NCI-H2171 (cell line): ENCODE data around the gene SCARB1.
"Not testable (repeated sequence)": the region's sequence is repeated elsewhere in the genome, so short reads cannot be mapped to it uniquely, and the experiment has no call there.

Experiments
- DNase-seq: peaks from one replicate; lab custom pipeline; 2025; lab: John Stamatoyannopoulos, UW

The SCARB1 gene

DNA sequence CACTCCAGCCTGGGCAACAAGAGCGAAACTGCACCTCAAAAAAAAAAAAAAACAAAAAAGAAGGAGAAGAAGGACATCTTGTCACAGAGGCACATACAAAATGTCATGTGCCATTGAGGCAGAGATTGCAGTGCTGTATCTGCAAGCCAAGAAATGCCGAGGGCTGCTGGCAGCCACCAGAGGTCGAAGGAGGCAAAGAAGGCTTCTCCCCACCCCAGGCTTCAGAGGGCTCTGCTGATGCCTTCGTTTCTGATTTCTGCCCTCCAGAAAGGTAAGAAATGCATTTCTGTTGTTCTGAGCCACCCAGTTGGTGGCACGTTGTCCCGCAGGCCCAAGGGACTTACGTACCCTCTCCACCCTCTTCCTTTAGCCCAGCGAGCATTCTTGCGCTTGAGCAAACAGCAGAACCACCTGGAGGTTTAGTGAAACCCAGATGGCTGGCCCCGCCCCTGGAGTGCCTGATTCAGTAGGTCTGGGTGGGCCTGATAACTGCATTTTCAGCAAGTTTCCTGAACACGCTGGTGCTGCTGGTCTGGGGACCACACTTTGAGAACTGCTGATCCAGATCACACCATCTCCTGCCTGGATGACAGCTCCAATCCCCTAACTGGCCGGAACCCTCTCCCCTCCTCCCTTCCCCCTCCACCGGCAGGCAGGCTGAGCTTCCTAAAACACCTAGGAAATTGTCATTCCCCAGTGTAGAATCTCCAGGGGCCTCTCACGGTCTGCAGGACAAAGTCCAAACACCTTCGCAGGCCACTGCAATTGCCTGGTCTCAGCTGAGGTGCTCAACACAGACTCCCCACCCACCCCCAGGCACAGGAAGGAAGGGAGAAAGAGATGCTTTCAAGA, 21.1 kb upstream of the SCARB1 start:
- peak; percentile 84 for DNase-seq

DNA sequence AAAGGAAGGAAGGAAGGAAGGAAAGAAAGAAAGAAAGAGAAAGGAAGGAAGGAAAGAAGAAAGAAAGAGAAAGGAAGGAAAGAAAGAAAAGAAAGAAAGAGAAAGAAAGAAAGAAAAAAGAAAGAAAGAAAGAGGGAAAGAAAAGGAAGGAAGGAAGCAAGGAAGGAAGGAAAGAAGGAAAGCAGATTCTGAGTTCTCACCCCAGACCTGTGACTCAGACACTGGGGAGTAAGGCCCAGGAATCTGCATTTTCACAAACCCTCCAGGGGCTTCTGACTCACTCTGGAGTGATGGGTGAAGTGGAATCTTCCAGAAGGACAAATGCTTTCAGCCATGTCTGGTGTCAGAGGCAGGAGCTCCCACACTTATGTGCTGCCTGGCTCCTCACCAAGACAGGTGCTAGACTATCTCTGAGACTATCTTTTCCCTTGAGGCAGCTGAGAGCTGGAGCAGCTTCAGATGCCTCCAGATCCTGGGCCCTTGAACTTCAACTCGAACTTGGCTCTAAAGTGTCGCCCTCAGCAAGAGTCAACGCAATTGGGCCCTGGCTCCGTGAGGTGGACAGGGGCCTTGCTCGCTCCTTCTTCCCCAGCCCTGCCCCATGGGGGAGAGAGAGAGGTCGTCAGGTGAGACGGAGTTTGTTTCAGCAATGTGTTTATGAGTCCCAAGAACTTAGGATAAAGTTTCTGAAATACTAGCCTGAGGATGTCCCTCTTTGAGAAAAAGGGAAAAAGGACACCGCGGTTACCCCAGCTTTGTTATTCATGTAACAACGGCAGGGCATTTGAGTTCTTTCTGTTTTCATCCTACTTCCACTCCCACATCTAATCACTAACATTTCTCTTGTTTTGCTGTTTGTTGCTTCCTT, 19.8 kb upstream of the SCARB1 start:
- no peak for DNase-seq

DNA sequence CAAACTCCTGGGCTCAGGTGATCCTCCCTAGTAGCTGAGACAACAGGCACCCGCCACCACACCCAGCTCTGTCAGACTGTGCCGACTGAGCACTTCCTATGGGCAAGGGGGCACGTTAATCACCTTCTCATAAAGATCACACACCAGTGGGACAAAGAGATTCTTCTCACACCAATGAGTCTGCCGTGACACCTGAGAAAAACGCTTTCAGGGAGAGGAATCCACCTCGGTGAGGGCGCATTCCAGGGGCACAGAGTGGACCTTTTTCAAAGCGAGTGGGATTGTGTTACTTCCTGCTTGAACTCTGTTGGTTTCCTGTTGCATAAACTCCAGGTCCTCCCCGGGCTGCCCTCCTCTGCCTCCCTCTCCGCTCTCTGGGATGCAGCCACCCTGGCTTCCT, 17.5 kb upstream of the SCARB1 start:
- DNase-seq = no peak

DNA sequence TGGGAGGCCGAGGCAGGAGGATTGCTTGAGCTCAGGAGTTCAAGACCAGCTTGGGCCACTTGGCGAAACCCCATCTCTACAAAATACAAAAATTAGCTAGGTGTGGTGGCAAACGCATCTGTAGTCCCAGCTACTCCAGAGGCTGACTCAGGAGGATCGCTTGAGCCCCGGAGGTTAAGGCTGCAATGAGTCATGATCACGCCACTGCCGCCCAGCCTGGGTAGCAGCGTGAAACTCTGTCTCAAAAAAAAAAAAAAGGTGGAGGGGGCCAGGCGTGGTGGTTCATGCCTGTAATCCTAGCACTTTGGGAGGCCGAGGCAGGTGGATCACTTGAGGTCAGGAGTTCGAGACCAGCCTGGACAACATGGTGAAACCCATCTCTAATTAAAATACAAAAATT, 16.7 kb upstream of the SCARB1 start:
- not testable (repeated sequence) for DNase-seq

DNA sequence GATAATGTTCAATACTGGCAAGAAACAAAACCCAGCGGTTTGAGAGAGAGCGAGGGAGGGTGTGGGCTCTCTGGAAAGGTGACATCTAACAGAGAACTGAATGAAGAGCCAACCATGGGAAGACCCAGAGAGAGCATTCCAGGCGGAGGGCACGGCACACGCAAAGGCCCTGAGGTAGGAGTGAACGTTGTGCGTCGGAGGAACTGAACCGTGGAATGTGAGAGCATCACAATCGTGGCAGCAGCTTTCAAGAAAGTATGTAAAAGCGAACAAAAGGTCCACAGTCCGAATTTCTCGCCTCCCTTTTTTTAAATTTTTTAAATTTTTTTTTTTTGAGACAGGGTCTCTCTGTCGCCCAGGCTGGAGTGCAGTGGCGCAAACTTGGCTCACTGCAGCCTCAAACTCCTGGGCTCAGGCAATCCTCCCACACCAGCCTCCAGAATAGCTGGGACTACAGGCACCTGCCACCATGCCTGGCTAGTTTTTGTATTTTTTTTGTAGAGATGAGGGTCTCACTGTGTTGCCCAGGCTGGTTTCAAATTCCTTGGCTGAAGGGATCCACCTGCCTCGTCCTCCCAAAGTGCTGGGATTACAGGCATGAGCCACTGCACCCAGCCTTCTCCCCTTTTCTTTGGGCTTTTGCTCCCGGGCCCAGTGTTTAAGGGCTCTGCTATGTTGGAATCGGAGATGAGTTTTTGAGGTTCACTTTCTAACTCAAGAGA, 15.3 kb upstream of the SCARB1 start:
- DNase-seq = no peak

DNA sequence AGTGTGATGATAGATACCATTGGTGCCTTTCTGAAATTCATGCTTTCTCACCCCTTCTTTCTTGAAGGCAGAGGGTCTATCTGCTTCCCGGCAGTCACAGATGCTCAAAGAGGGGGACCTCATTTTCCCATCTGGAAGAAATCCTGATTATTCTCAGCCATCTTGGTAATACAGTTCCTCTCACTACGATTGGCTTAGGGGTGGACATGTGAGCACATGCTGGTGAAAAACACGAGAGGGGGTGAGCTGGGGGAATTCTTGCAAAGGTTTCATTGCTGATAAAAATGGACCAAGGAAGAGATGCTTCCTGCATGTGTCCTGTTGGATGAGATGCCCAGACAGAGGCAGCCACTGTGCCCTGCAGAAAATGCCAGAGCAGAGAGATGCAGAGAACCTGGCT, 13.8 kb upstream of the SCARB1 start:
- DNase-seq = no peak

DNA sequence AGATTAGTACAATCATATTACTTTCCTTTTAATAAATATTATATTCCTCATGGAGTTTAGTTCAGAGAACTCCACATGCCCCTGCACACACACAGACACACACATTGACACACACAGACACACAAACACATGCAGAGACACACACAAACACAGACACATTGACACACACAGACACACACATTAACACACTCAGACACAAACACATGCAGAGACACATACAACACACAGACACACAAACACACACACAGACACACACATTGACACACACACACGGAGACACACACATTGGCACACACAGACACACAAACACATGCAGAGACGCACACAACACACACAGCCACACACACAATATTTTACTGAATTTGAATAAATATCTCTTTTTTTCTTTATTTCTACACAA, 12.5 kb upstream of the SCARB1 start:
- DNase-seq = no peak

GRCh38 chr12:124875803-124876132, 12.1 kb upstream of the SCARB1 start:
- DNase-seq = no peak

GRCh38 chr12:124874988-124875802, 11.5 kb upstream of the SCARB1 start:
- DNase-seq = no peak

DNA sequence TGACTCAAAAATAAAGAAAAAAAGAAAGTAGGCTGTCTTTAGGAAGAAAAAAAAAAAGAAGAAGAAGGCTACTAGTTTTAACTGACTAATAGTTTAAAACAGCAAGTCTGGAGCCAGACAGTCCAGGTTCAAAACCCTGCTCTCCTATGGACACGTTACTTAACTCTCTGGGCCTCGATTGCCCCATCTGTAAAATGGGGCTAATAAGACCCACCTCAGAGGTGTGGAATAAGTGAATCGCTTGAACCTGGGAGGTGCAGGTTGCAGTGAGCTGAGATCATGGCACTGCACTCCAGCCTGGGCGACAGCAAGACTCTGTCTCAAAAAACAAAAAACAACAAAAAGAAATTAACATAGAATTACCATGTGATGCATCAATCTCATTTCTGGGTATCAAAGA, 10.5 kb upstream of the SCARB1 start:
- no peak for DNase-seq

DNA sequence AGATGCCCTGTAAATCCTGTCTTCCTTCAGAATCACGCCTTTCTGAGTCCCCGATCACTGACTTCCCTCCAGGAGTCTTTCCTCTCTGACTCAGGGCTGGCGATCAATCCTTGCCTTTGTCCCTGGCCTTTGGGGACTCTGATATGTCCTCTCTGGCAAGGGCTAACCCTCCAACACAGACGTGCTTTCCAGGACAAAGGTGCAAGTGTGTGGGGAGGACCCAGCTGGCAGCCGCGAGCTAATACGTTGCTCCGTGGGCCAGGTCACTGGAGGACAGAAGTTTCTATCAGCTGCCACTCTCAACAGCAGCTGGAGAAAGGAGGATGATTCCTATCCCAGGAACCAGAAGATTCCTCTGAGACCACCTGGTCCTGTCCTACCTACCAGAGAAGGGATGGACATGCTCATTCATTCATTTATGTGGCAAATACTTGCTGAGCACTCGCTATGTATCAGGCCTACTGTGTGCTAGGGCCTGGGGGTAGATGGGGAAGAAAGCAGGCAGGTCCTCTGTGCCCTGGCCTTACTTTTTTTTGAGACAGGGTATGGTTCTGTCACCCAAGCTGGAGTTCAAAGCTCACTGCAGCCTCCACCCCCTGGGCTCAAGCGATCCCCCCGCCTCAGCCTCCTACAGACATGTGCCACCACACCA, 8.5 kb upstream of the SCARB1 start:
- no peak for DNase-seq

- no peak for DNase-seq
These were observed 7.6 kb upstream of the SCARB1 start for GRCh38 chr12:124871297-124871696.

DNA sequence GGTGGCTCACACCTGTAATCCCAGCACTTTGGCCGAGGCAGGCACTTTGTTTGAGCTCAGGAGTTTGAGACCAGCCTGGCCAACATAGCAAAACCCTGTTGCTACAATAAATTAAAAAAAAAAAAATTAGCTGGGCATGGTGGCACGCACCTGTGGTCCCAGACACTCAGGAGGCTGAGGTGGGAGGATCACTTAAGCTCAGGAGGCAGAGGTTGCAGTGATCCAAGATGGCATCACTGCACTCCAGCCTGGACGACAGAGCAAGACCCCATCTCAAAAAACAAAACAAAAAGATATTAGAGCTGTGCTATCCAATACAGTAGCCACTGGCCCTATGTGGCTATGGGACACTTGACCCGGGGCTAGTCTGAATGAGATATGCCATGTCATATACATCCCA, 6.9 kb upstream of the SCARB1 start:
- DNase-seq = no peak

DNA sequence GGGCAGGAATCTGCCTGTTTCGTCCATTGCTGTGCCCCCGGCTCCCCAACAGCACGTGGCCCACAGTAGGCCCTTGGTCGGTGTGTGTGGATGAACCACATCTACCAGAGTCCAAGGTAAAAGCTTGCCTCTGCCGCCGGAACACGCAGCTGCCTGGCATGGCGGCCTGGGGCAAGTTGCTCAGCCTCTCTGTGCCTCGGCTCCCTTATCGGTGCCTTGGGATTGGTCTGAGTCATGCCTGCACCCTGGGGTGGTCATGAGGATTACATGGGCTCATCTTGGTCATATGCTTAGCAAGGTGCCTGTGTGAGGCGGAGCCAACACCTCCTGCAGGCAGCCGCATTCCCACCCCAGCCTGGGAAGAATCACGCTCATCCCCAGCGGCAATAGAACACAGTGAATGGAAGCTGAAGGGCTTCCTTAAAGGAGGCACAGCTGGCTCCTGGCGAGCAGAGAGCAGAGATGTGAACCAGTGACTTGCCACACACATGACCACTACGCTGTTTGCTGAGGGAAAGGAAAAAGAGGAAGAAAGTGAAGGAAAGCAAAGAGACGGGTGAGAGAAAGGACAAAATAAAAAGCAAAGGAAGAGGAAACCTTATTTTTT, 5.5 kb upstream of the SCARB1 start:
- DNase-seq = no peak

DNA sequence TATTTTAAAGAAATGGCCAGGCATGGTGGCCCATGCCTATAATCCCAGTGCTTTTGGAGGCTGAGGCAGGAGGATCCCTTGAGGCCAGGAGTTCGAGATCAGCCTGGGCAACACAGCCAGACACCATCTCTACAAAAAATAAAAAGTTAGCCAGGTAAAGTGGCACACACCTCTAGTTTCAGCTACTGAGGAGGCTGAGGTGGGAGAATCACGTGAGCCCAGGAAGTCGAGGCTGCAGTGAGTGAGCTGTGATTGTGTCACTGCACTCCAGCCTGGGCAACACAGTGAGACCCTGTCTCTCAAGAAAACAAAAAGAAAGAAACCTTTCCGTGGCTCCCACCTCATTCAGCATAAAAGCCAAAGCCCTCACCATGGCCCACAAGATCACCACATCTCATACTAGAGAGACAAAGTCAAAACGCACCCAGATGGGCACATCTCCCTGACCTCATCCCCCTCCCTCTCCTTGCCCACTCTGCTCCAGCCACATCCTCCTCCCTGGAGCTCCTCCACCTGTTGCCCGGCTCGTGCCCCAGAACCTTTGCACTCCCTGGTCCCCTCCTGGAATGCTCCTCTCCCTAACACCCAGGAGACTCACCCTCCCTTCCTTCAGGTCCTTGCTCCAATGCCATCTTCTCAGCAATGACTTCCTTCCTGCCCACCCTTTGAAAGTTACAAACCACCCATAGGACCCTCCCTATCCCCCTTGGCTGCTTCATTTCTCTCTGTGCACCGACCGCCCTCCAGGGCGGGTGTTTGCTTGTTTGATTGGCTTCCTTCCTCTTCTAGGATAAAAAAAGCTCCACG, 4.8 kb upstream of the SCARB1 start:
- no peak for DNase-seq

DNA sequence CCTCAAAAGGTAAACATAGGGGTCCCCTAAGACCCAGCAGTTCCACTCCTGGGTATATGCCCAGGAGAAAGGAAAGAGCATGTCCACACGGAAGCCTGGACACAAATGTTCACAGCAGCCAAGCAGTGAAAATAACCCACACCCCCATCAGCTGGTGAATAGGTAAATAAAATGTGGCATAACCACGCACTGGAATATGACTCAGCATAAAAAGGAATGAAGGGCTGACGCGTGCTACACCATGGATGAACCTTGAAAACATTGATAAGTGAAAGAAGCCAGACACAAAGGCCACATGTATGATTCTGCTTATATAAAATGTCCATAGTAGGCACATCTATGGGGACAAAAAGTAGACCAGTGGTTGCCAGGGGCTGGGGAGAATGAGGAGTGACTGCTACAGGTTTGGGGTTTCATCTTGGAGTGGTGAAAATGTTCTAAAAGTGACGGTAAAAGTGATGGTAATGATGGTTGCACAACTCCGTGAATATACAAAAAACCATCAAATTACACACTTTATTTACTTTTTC, 3.8 kb upstream of the SCARB1 start:
- DNase-seq = no peak

- no peak for DNase-seq
These were observed 3.3 kb upstream of the SCARB1 start for GRCh38 chr12:124866883-124867400.

GRCh38 chr12:124866195-124866882, 2.7 kb upstream of the SCARB1 start:
- DNase-seq = no peak

- no peak for DNase-seq
These were observed 2.1 kb upstream of the SCARB1 start for GRCh38 chr12:124865728-124866127.
